Stimulated activated CD4-positive, alpha-beta T cell treated with anti-CD3 and anti-CD28 coated beads, TNF-alpha, amount 100 ng/mL, for 48 hours (primary cell): ENCODE data around the gene FOXF2.

Experiments used
- DNase-seq, 3 donors: peaks; one replicate each; pipeline ENCODE4 v3.0.0-alpha.2; 2020; ENCODE audit warnings: low read depth in 3 of 3

The FOXF2 gene

GRCh38 chr6:1390946-1391799, 1.8 kb downstream of the FOXF2 start:
- no peak for DNase-seq

- DNase-seq = no peak
Measured at GRCh38 chr6:1391800-1392309, 2.5 kb downstream of the FOXF2 start.

GRCh38 chr6:1392813-1393640, 3.7 kb downstream of the FOXF2 start:
- no peak for DNase-seq

GRCh38 chr6:1393641-1394283, 4.4 kb downstream of the FOXF2 start:
- no peak for DNase-seq

- no peak for DNase-seq
Measured at GRCh38 chr6:1394514-1395463, 5.4 kb downstream of the FOXF2 start.

GRCh38 chr6:1395506-1395905, 6.1 kb downstream of the FOXF2 start:
- no peak for DNase-seq

- no peak for DNase-seq
Measured at GRCh38 chr6:1395941-1396908, 6.8 kb downstream of the FOXF2 start.

- DNase-seq = peak; percentile 38 to 60 (median 44)
Measured at GRCh38 chr6:1396952-1397868, 7.8 kb downstream of the FOXF2 start.

GRCh38 chr6:1399085-1399780, 9.9 kb downstream of the FOXF2 start:
- DNase-seq = no peak

- no peak for DNase-seq
Measured at GRCh38 chr6:1400126-1400850, 10.9 kb downstream of the FOXF2 start.

GRCh38 chr6:1402369-1402768, 13.0 kb downstream of the FOXF2 start:
- no peak for DNase-seq

GRCh38 chr6:1402868-1403267, 13.5 kb downstream of the FOXF2 start:
- no peak for DNase-seq

GRCh38 chr6:1403851-1404712, 14.7 kb downstream of the FOXF2 start:
- no peak for DNase-seq

- DNase-seq = no peak
Measured at GRCh38 chr6:1404713-1405098, 15.3 kb downstream of the FOXF2 start.

- DNase-seq = no peak
Measured at GRCh38 chr6:1405221-1405620, 15.8 kb downstream of the FOXF2 start.

- no peak for DNase-seq
Measured at GRCh38 chr6:1406306-1407072, 17.1 kb downstream of the FOXF2 start.
